Glutamatergic neuron (in vitro differentiated cells): ENCODE results near the gene THBD. TPM values are rescaled to one million over a fixed set of nuclear protein-coding genes. Genes with fewer than 3 reads are reported as not detected.

Experiments used
- DNase-seq: peaks from one replicate; pipeline ENCODE4 v3.0.0; 2022
- H3K27ac Mint-ChIP-seq: one replicate; pipeline ENCODE4 v1.8.0; 2020; ENCODE audit warnings: mild to moderate bottlenecking, mixed read lengths, inconsistent platforms; ENCODE audit not compliant: unreplicated experiment
- H3K27me3 Mint-ChIP-seq: one replicate; pipeline ENCODE4 v1.8.0; 2020; ENCODE audit warnings: mild to moderate bottlenecking, moderate library complexity, mixed read lengths, inconsistent platforms; ENCODE audit not compliant: unreplicated experiment
- H3K36me3 Mint-ChIP-seq: one replicate; pipeline ENCODE4 v1.8.0; 2020; ENCODE audit warnings: mild to moderate bottlenecking, mixed read lengths, inconsistent platforms; ENCODE audit not compliant: unreplicated experiment
- H3K4me1 Mint-ChIP-seq: one replicate; pipeline ENCODE4 v1.8.0; 2020; ENCODE audit warnings: mild to moderate bottlenecking, low read depth, mixed read lengths, inconsistent platforms; ENCODE audit not compliant: unreplicated experiment
- H3K4me3 Mint-ChIP-seq: one replicate; pipeline ENCODE4 v1.8.0; 2020; ENCODE audit warnings: mild to moderate bottlenecking, mixed read lengths, inconsistent platforms; ENCODE audit not compliant: unreplicated experiment
- H3K9me3 Mint-ChIP-seq: one replicate; pipeline ENCODE4 v1.8.0; 2020; ENCODE audit warnings: mild to moderate bottlenecking, moderate library complexity, mixed read lengths, inconsistent platforms; ENCODE audit not compliant: unreplicated experiment
- total RNA-seq: library from RNA; stranded (reverse); fragmentation: NEBNext Ultra II Directional; extraction: Animal tissue kit (Norgen Biotek cat#: 25700); gene quantifications from one replicate; pipeline ENCODE4 v1.2.1, GENCODE V29; 2021; ENCODE audit not compliant: unreplicated experiment
- TF ChIP-seq, protein P1 (sequence below): fragments of 200-600 bp; sonication (generic); IDR thresholded peaks from one replicate; pipeline ENCODE4 v1.5.0; 2021; ENCODE audit not compliant: partially characterized antibody, unreplicated experiment

Gene THBD
- total RNA-seq, 1 donor from 2014 or later: not detected

DNA sequence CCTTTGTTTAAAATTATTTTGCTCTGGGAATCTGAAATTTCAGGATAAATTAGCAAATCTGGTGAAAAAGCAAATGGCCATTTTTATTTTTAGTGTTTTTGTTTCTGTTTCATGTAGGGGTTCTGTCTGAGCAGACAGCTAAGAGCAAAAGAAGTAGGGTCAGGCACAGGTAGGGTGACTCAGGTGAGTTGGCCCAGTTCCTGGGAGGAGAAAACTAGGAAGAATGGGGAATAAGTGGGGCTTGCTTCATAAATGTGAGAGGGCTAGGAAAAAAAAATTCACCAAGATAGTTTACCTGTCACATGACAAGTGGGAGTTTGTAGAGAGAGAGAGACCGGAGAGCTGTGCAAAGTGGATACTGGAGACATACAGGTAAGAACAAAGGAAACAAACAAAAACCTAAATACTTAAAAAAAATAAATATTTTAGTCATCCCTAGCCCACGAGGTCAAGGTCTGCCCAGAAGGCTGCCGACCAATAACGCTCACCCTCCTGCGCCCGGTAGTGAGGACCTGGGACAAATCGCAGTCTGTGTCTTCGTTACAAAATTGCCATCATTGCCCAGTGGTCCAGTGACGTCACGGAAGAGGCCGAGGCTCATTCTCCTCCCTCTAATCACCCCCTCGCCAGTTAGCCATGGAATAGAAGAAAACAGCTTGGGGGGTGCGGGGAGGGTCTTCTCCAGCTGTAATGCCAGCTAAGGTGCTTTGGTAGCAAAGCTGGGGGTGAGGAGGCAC lies 2.3 kb downstream of the THBD start:
- Mint-ChIP-seq H3K27ac (no peak overlapping the region), H3K4me1 (no peaks in the 10 kb centered on the region), H3K9me3 (peaks cover 5% of the 10 kb centered on the region), H3K36me3 (peaks cover 5% of the 10 kb centered on the region), H3K4me3 (peak overlapping the region; percentile 15), H3K27me3 (peaks cover 17% of the 10 kb centered on the region)
- DNase-seq: no peak
- TF ChIP-seq, protein P1, sequence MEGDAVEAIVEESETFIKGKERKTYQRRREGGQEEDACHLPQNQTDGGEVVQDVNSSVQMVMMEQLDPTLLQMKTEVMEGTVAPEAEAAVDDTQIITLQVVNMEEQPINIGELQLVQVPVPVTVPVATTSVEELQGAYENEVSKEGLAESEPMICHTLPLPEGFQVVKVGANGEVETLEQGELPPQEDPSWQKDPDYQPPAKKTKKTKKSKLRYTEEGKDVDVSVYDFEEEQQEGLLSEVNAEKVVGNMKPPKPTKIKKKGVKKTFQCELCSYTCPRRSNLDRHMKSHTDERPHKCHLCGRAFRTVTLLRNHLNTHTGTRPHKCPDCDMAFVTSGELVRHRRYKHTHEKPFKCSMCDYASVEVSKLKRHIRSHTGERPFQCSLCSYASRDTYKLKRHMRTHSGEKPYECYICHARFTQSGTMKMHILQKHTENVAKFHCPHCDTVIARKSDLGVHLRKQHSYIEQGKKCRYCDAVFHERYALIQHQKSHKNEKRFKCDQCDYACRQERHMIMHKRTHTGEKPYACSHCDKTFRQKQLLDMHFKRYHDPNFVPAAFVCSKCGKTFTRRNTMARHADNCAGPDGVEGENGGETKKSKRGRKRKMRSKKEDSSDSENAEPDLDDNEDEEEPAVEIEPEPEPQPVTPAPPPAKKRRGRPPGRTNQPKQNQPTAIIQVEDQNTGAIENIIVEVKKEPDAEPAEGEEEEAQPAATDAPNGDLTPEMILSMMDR: no peak

DNA sequence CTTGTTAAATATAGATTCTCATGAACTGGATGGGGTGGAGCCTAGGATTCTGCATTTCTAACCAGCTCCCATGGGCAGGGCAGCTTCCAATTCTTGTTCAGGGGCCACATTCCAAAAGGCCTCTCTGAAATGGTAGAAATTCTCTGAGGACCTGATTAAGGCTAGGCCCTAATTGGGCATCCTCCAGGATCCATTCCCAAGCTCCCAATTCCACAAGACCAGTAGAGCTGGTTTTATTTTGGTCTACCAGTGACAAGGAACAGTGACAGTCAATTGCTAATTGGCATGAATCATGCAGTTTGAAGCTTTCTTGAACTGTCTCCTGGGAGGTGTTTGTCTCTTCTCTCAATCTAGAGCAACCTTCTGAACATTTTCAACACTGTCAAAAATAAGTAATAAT lies 3.0 kb downstream of the THBD start:
- peaks cover 13% of the 10 kb centered on the region for H3K27me3 Mint-ChIP-seq
- peaks cover 5% of the 10 kb centered on the region for H3K36me3 Mint-ChIP-seq
- H3K4me1 Mint-ChIP-seq: no peaks in the 10 kb centered on the region
- H3K4me3 Mint-ChIP-seq: no peak overlapping the region
- DNase-seq: no peak
- TF ChIP-seq, protein P1: no peak
- no peak overlapping the region for H3K27ac Mint-ChIP-seq
- peaks cover 4% of the 10 kb centered on the region for H3K9me3 Mint-ChIP-seq

DNA sequence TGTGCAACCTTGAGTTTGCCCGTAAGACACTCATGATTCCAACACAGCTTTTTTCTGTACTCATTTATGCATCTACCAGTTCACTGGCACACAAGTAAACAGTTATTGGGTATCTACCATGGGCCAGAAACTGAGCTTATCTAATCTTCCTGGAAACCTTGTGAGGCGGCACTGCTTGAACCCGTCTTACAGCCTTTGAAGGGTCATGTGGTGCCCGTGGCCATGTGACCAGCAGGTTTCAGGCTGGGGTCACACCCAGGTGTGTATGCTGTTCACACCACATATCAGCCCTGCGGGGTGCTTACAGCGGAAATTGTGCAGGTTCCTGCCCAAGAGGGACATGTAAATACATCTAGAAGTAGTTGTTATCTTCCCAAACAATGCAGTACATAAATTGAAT lies 6.1 kb downstream of the THBD start:
- H3K4me3 Mint-ChIP-seq: no peak overlapping the region
- peaks cover 4% of the 10 kb centered on the region for H3K9me3 Mint-ChIP-seq
- TF ChIP-seq, protein P1: no peak
- no peak for DNase-seq
- H3K27ac Mint-ChIP-seq: no peak overlapping the region
- peaks cover 8% of the 10 kb centered on the region for H3K27me3 Mint-ChIP-seq
- peaks cover 5% of the 10 kb centered on the region for H3K36me3 Mint-ChIP-seq
- peaks cover 4% of the 10 kb centered on the region for H3K4me1 Mint-ChIP-seq

DNA sequence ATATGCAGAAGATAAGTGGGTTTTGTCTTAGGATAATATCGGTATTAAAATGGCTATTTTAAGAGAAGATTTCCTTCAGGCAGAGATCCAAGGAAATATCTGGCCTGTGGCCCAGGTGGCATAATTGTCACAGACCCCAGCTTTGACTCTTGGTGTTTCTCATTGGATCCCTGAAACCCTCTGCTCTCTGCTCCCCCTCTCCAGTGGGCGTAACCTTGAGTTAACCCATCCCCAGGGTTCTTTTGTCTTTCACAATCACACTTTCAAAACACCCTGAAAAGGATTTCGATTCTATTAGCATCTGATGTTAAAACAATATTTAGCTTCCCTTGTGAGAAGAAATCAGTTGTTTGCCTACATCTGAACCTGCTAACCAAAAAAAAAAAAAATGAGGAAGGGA lies 7.2 kb downstream of the THBD start:
- peaks cover 5% of the 10 kb centered on the region for H3K27me3 Mint-ChIP-seq

More for the DNA sequence above, 7.2 kb downstream of the THBD start:
- no peak for DNase-seq
- TF ChIP-seq, protein P1: no peak
- Mint-ChIP-seq H3K36me3 (peaks cover 4% of the 10 kb centered on the region), H3K9me3 (peaks cover 6% of the 10 kb centered on the region), H3K4me1 (peaks cover 4% of the 10 kb centered on the region), H3K27ac (no peak overlapping the region), H3K4me3 (no peak overlapping the region)
